Fibroblast of skin of left biceps (primary cell): ENCODE results near the gene ICAM4.
"Not testable (repeated sequence)": the region's sequence is repeated elsewhere in the genome, so short reads cannot be mapped to it uniquely, and the experiment has no call there.

Experiments
- DNase-seq, 2 experiments: peaks; one replicate each; pipeline ENCODE4 v3.0.0-alpha.2; 2013; ENCODE audit warnings: low read depth in 2 of 2

Gene ICAM4

GRCh38 chr19:10268071-10268470 is 18.7 kb upstream of the ICAM4 start:
- DNase-seq, result no peak

DNA sequence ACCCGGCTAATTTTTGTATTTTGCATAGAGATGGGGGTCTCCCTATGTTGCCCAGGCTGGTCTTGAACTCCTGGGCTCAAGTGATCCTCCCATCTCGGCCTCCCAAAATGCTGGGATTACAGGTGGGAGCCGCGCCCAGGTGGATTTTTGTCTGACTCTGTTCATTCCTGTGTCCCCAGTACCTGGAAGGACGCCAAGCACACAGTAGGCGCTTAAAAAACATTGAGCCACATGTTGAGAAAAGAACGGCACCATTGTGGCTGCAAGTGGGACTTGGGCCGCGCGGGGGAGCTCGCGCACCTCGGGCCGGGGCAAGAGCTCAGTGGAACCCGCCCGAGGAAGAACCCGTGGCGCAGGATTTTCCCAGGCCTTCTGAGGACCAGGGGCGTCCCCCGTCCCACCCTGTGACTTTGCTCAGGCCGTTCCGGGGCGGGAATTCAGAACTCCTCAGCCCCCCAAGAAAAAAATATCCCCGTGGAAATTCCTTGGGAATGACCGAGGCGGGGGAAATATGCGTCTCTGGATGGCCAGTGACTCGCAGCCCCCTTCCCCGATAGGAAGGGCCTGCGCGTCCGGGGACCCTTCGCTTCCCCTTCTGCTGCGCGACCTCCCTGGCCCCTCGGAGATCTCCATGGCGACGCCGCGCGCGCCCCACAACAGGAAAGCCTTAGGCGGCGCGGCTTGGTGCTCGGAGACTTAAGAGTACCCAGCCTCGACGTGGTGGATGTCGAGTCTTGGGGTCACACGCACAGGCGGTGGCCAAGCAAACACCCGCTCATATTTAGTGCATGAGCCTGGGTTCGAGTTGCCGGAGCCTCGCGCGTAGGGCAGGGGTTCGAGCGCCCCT is 17.2 kb upstream of the ICAM4 start:
- no peak for DNase-seq

GRCh38 chr19:10270180-10270615 is 16.6 kb upstream of the ICAM4 start:
- no peak for DNase-seq

GRCh38 chr19:10270616-10271394 is 15.9 kb upstream of the ICAM4 start, which contains the start of gene ICAM1:
TSS of gene ICAM1 (plus strand) at chr19:10271120. CDS start at chr19:10271160, 40 bp downstream.
- no peak for DNase-seq

- no peak for DNase-seq
Measured at GRCh38 chr19:10271543-10272086, 15.1 kb upstream of the ICAM4 start.

DNA sequence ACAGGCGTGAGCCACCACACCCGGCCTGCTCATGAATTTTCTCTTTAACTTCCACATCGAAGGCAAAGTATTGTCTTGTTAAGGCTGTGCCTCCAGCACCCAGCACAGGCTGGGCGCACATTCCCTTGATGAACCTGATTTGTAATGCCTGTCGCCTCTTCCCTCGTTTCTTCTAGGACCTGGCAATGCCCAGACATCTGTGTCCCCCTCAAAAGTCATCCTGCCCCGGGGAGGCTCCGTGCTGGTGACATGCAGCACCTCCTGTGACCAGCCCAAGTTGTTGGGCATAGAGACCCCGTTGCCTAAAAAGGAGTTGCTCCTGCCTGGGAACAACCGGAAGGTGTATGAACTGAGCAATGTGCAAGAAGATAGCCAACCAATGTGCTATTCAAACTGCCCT is 12.2 kb upstream of the ICAM4 start:
- no peak for DNase-seq

GRCh38 chr19:10277795-10278589 is 8.8 kb upstream of the ICAM4 start:
- no peak for DNase-seq

DNA sequence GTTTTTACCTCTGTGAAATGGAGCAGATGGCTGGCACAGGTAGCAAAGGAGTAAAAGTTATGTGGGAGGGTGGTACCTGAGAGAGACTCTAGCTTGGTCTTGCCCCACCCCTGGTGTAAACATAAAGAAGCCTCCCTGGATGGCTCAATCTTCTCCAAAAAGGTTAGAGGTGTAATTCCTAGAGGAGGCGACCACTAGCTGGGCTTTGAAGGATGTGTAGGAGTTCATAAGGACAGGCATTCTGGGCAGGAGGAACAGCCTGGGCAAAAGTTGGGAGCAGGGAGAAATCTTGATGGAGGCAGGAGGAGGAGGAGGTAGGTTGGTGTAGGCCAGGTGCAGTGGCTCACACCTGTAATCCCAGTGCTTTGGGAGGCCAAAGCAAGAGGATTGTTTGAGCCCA is 7.8 kb upstream of the ICAM4 start:
- no peak for DNase-seq

DNA sequence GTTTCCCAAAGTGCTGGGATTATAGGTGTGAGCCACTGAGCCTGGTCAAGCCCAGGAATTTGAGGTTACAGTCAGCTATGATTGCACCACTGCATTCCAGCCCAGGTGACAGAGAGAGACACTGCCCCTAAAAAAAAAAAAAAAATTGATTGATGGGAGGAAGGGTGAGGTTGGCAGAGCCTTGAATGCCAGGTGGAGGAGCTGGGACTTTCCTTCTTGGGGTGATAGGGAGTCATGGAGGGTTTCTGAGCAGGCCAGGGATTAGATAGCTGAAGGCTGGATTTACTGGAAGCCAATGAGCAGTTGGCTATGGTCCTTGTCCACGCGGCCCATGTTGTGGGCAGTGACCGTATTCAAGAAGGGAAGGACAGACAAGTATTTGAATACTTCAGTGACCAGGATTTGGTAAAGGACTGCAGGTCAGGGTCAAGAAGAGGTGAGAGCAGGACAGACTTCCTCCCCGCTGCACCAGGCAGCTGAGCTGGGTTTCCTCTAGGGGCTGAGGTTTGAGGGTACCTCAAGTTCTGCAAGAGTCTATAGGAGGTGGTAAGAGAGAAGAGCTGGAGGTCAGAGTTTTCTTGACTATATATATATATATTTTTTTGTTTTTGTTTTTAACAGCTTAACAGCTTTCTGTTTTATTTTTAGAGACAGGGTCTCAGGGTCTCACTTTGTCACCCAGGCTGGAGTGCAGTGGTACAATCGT is 6.9 kb upstream of the ICAM4 start:
- no peak for DNase-seq

- not testable (repeated sequence) for DNase-seq
Measured at GRCh38 chr19:10282043-10282442, 4.7 kb upstream of the ICAM4 start.

DNA sequence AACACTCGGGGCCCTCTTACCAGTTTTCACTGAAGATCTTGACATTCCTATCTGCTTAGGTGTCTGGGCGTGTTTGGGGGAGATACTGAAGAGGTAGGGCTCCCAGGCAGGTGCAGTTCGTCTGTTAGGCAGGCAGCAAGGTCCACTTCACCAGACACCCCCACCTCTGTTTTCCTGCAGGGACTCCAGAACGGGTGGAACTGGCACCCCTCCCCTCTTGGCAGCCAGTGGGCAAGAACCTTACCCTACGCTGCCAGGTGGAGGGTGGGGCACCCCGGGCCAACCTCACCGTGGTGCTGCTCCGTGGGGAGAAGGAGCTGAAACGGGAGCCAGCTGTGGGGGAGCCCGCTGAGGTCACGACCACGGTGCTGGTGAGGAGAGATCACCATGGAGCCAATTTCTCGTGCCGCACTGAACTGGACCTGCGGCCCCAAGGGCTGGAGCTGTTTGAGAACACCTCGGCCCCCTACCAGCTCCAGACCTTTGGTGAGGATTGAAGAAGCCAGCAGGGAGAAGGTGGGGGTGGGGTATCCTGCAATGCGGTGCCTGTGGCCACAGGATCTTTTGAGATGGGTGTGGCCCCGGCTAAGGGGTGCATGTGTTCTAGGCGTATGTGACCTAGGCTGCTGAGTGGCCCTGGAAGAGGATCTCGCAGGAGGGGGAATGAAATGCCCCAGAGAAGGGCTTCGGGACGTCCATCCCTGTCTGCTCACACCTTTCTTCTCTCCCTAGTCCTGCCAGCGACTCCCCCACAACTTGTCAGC is 3.3 kb upstream of the ICAM4 start:
- no peak for DNase-seq

- no peak for DNase-seq
Measured at GRCh38 chr19:10284065-10284959, 2.4 kb upstream of the ICAM4 start.

DNA sequence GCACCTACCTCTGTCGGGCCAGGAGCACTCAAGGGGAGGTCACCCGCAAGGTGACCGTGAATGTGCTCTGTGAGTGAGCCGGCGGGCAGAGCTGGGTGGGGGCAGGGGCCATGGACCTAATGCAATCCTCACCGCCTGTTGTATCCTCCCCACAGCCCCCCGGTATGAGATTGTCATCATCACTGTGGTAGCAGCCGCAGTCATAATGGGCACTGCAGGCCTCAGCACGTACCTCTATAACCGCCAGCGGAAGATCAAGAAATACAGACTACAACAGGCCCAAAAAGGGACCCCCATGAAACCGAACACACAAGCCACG is 1.8 kb upstream of the ICAM4 start:
- no peak for DNase-seq

DNA sequence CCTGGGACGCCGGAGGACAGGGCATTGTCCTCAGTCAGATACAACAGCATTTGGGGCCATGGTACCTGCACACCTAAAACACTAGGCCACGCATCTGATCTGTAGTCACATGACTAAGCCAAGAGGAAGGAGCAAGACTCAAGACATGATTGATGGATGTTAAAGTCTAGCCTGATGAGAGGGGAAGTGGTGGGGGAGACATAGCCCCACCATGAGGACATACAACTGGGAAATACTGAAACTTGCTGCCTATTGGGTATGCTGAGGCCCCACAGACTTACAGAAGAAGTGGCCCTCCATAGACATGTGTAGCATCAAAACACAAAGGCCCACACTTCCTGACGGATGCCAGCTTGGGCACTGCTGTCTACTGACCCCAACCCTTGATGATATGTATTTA is 1.4 kb upstream of the ICAM4 start:
- no peak for DNase-seq

DNA sequence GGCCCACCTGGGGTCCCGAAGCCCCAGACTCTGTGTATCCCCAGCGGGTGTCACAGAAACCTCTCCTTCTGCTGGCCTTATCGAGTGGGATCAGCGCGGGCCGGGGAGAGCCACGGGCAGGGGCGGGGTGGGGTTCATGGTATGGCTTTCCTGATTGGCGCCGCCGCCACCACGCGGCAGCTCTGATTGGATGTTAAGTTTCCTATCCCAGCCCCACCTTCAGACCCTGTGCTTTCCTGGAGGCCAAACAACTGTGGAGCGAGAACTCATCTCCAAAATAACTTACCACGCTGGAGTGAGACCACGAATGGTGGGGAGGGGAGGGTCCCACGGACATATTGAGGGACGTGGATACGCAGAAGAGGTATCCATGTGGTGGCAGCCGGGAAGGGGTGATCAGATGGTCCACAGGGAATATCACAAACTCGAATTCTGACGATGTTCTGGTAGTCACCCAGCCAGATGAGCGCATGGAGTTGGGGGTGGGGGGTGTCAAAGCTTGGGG is 2.0 kb downstream of the ICAM4 start:
- no peak for DNase-seq

- DNase-seq, result no peak
Measured at GRCh38 chr19:10289167-10289835, 2.5 kb downstream of the ICAM4 start.

GRCh38 chr19:10289836-10290356 is 3.1 kb downstream of the ICAM4 start, which contains the start of gene ICAM5:
TSS of gene ICAM5 (plus strand) at chr19:10289952. CDS start at chr19:10290044, 92 bp downstream.
- no peak for DNase-seq

- DNase-seq, result no peak
Measured at GRCh38 chr19:10290357-10290875, 3.7 kb downstream of the ICAM4 start.
